ENCODE results near the gene COL6A1.

DNA sequence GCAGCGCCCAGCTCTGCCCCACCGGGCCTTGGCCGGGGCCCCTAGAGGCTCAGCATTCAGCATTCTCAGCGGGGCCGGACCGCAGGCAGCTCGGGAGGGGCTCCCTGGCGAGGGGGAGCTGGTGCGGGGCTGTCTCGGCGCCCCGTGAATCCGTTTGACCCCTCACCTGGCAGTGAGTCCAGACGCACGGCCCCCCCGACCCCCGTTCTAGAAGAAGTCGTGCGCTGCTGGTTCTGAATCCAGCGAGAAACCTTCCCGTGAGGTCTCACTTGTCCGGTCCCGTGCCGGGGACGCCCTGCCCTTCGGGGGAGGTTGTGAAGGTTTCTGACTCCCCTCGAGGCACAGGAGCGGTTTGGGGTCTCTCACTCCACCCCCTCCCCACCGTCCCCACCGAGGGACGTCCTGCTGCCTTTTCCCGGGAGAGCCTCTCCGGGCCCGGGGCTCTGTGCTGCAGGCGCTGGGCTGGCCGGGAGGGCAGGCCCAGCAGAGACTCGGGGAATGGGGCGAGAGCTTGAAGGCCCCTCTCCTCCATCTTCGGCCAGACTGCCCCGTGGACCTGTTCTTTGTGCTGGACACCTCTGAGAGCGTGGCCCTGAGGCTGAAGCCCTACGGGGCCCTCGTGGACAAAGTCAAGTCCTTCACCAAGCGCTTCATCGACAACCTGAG lies 655 bp downstream of the COL6A1 start:
- TF ChIP-seq, protein P1, sequence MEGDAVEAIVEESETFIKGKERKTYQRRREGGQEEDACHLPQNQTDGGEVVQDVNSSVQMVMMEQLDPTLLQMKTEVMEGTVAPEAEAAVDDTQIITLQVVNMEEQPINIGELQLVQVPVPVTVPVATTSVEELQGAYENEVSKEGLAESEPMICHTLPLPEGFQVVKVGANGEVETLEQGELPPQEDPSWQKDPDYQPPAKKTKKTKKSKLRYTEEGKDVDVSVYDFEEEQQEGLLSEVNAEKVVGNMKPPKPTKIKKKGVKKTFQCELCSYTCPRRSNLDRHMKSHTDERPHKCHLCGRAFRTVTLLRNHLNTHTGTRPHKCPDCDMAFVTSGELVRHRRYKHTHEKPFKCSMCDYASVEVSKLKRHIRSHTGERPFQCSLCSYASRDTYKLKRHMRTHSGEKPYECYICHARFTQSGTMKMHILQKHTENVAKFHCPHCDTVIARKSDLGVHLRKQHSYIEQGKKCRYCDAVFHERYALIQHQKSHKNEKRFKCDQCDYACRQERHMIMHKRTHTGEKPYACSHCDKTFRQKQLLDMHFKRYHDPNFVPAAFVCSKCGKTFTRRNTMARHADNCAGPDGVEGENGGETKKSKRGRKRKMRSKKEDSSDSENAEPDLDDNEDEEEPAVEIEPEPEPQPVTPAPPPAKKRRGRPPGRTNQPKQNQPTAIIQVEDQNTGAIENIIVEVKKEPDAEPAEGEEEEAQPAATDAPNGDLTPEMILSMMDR (CRISPR knock-in tag; IDR thresholded peaks at IDR 0.05), result no peak
- no peak for TF ChIP-seq MAFF (IDR thresholded peaks at IDR 0.05; ENCODE audit: low read depth, low read length)
- TF ChIP-seq AGO2 (optimal IDR thresholded peaks at IDR 0.05; ENCODE audit: low read depth, low read length), result no peak
- TF ChIP-seq, protein P2, sequence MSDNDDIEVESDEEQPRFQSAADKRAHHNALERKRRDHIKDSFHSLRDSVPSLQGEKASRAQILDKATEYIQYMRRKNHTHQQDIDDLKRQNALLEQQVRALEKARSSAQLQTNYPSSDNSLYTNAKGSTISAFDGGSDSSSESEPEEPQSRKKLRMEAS (IDR thresholded peaks at IDR 0.05), result no peak
- no peak for TF ChIP-seq SSRP1 (CRISPR knock-in tag; IDR thresholded peaks at IDR 0.05)
- TF ChIP-seq, protein P3, sequence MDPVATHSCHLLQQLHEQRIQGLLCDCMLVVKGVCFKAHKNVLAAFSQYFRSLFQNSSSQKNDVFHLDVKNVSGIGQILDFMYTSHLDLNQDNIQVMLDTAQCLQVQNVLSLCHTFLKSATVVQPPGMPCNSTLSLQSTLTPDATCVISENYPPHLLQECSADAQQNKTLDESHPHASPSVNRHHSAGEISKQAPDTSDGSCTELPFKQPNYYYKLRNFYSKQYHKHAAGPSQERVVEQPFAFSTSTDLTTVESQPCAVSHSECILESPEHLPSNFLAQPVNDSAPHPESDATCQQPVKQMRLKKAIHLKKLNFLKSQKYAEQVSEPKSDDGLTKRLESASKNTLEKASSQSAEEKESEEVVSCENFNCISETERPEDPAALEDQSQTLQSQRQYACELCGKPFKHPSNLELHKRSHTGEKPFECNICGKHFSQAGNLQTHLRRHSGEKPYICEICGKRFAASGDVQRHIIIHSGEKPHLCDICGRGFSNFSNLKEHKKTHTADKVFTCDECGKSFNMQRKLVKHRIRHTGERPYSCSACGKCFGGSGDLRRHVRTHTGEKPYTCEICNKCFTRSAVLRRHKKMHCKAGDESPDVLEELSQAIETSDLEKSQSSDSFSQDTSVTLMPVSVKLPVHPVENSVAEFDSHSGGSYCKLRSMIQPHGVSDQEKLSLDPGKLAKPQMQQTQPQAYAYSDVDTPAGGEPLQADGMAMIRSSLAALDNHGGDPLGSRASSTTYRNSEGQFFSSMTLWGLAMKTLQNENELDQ (CRISPR knock-in tag; IDR thresholded peaks at IDR 0.05; ENCODE audit: borderline replicate concordance), result no peak
- TF ChIP-seq JUN (CRISPR knock-in tag; IDR thresholded peaks at IDR 0.05), result no peak
- no peak for TF ChIP-seq POLR2A (IDR thresholded peaks at IDR 0.05; ENCODE audit: insufficient read depth in 1 of 2, low read depth in 2 of 2, low read length in 2 of 2)
- TF ChIP-seq ZNF564 (CRISPR knock-in tag; IDR thresholded peaks at IDR 0.05), result no peak

All from HepG2 (cell line).